Measurements from ENCODE around the gene FOXG1.

FOXG1 gene

GRCh38 chr14:28777471-28778137 is 11.0 kb downstream of the FOXG1 start:
- DNase-seq (ENCODE audit: low spot score), result no peak

- no peak for DNase-seq (ENCODE audit: low spot score)
Observed at GRCh38 chr14:28778138-28779117, 11.8 kb downstream of the FOXG1 start.

- DNase-seq (ENCODE audit: low spot score), result no peak
Observed at GRCh38 chr14:28779456-28779855, 12.9 kb downstream of the FOXG1 start.

DNA sequence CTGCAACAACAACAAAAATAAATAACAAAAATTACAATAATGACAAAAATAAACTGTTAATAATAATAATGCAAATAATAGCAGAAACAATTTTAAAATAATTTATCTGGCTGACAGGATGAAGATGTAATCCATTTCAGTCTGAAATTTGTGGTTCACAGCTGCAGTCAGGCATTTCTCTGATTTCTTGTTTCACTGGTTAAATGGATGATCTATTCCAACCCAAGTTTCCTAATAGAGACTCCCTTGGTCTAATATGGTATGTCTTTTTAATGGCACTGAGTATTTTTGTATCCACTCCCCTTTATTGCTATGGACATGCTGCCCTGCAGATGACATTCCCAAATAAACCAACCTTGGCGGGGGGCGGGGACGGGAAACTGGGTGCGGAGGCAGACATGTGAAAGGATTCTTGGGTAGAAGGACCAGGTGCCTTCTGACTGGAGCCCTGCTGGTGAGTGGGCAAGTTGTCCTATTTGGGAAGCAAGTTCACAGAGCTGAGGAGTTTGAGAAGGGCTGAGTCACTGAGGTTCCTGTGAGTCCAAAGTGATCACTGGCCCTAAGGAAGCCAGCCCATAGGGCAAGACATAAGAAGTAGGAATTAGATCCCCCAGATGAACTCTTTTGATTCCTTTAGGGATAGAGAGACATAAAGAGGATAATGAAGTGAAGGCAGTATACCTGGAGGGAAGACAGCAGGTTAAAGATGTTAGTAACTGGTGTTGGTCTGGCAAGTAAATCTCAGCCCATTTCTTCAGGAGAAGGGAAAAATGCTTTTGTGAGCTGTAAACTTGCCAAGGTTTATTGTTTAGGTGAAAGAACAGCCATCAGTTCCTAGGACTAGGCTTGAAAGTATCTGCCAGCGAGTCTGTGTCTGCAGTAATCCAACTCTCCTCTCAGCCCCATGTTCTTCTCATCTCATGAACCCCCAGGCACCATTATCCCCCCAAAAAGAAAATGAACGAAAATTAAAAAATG is 14.5 kb downstream of the FOXG1 start:
- DNase-seq (ENCODE audit: low spot score), result no peak

- DNase-seq (ENCODE audit: low spot score), result no peak
Observed at GRCh38 chr14:28782301-28782700, 15.7 kb downstream of the FOXG1 start.

- DNase-seq (ENCODE audit: low spot score), result no peak
Observed at GRCh38 chr14:28783664-28784063, 17.1 kb downstream of the FOXG1 start.

- DNase-seq (ENCODE audit: low spot score), result no peak
Observed at GRCh38 chr14:28784096-28785048, 17.8 kb downstream of the FOXG1 start.

DNA sequence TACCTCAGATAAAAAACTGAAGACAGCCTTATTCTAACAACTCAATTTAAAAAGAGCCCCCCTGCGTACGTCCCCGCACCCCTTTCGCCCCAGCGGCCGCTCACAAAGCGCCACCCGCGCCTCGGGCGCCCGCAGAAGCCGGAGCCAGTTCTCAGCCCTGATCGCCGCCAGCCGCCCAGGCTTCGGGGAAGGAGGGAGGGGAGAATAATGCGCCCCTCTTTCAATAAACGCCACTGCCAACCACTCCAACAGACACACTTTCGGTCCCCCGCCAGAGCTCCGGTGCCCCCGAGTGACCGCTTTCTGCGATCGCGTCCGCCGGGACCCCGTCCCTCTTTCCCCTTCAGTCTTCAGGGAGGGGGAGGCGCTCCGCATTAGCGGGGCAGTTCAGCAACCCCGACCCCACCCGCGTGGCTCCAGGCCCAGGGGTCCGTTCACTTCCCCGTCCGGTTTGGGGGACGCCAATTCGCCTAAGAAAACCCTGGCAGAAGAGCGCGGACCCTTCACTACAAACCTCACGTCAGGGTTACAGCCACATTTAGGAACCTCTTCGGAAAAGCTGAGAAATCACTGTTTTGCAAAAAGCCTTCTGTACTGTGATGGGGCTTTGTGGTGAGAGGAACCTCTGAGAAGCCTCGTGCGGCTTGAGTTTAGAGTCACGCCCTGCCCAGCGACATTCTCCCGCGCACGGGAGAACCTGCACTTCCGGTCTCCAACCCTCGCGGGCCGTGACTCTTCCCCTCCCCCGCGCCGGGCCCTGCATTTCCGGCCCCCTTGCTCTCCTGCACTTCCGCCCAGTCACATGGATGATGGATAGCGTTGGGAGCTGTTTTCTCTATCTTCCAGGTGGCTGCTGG is 18.7 kb downstream of the FOXG1 start:
- DNase-seq (ENCODE audit: low spot score), result no peak

- DNase-seq (ENCODE audit: low spot score), result no peak
Observed at GRCh38 chr14:28807518-28807917, 40.9 kb downstream of the FOXG1 start.

- DNase-seq (ENCODE audit: low spot score), result no peak
Observed at GRCh38 chr14:28813810-28814209, 47.2 kb downstream of the FOXG1 start.
